AG04450 (cell line): Measurements from ENCODE around the gene CARMIL1. TPM values are rescaled to one million over a fixed set of nuclear protein-coding genes. Genes with fewer than 3 reads are reported as not detected.
"Not testable (repeated sequence)": the region's sequence is repeated elsewhere in the genome, so short reads cannot be mapped to it uniquely, and the experiment has no call there.

Experiments used
- CTCF ChIA-PET: fragments of 300-600, 350-600 bp; formaldehyde crosslinking; extraction: SDS; loops from one replicate; lab custom pipeline; 2022; ENCODE audit warnings: antibody characterized with exemption, inconsistent platforms; lab: Charles Lee
- POLR2A ChIA-PET: fragments of 350-600 bp; formaldehyde crosslinking; extraction: SDS; loops from one replicate; lab custom pipeline; 2021; ENCODE audit warnings: antibody characterized with exemption, inconsistent platforms; lab: Yijun Ruan, JAX
- DNase-seq: peaks from one replicate; pipeline ENCODE4 v3.0.0-alpha.2; 2011; ENCODE audit warnings: low read depth, low spot score
- H3K27ac ChIP-seq: one replicate; pipeline ENCODE4 v1.5.1; 2012; ENCODE audit warnings: low read depth, low read length, control low read depth
- H3K27me3 ChIP-seq: one replicate; pipeline ENCODE4 v1.6.0; 2012; ENCODE audit warnings: low read length; ENCODE audit not compliant: control insufficient read depth, insufficient read depth
- H3K4me3 ChIP-seq: 2 replicates; pipeline ENCODE4 v1.5.1; 2011; ENCODE audit warnings: mild to moderate bottlenecking, low read depth, low read length, control low read depth
- H3K9me3 ChIP-seq: 2 replicates; pipeline ENCODE4 v1.5.1; 2012; ENCODE audit warnings: low read length; ENCODE audit not compliant: control insufficient read depth, insufficient read depth
- CTCF ChIP-seq: IDR thresholded peaks from 2 replicates; pipeline ENCODE4 v1.5.1; 2011; ENCODE audit warnings: low read depth, low read length, control low read depth, inconsistent platforms
- polyA plus RNA-seq: library from polyadenylated mRNA; depleted of rRNA; stranded (reverse); fragments of >200 nt; gene quantifications from 2 replicates; pipeline ENCODE4 v1.2.3, GENCODE V29; 2011

The CARMIL1 gene
- polyA plus RNA-seq, 1 experiment, result 0.55 TPM

- TF ChIP-seq CTCF, result no peak
- no peaks in the 10 kb centered on the region for H3K9me3 ChIP-seq
- H3K27ac ChIP-seq, result no peak overlapping the region
- no peak overlapping the region for H3K4me3 ChIP-seq
- H3K27me3 ChIP-seq, result no peaks in the 10 kb centered on the region
- ChIA-PET CTCF (interaction anchor here (1.0 kb wide), 1 partner anchor 158 kb away, joined by 3 read pairs; no protein-coding TSS in a partner anchor), POLR2A (no interaction called here)
- DNase-seq, result no peak
Observed at GRCh38 chr6:25436760-25437159, 157.6 kb downstream of the CARMIL1 start.

GRCh38 chr6:25439368-25439767 lies 160.2 kb downstream of the CARMIL1 start:
- TF ChIP-seq CTCF, result no peak
- Histone ChIP-seq H3K27ac (no peak overlapping the region), H3K4me3 (no peak overlapping the region), H3K9me3 (no peaks in the 10 kb centered on the region), H3K27me3 (no peaks in the 10 kb centered on the region)
- ChIA-PET POLR2A (no interaction called here), CTCF (no interaction called here)
- DNase-seq, result no peak

GRCh38 chr6:25441663-25442270 lies 162.6 kb downstream of the CARMIL1 start:
- no peak for DNase-seq
- no peaks in the 10 kb centered on the region for H3K27me3 ChIP-seq
- no peak for TF ChIP-seq CTCF
- no peak overlapping the region for H3K27ac ChIP-seq
- H3K9me3 ChIP-seq, result no peaks in the 10 kb centered on the region
- CTCF ChIA-PET, result no interaction called here
- H3K4me3 ChIP-seq, result no peak overlapping the region
- POLR2A ChIA-PET, result no interaction called here

- Histone ChIP-seq H3K4me3 (no peak overlapping the region), H3K27me3 (no peaks in the 10 kb centered on the region), H3K27ac (no peak overlapping the region), H3K9me3 (no peaks in the 10 kb centered on the region)
- no peak for TF ChIP-seq CTCF
- no peak for DNase-seq
- ChIA-PET POLR2A (no interaction called here), CTCF (no interaction called here)
Observed at GRCh38 chr6:25442898-25443297, 163.7 kb downstream of the CARMIL1 start.

- CTCF ChIA-PET, DNase-seq: not testable (repeated sequence)
Observed at GRCh38 chr6:25444521-25444920, 165.3 kb downstream of the CARMIL1 start.

More at GRCh38 chr6:25444521-25444920, 165.3 kb downstream of the CARMIL1 start:
- H3K27me3 ChIP-seq, H3K27ac ChIP-seq, POLR2A ChIA-PET, H3K4me3 ChIP-seq, H3K9me3 ChIP-seq: not testable (repeated sequence)
